Thoracic aorta (tissue), 2 donors: ENCODE results near the gene CACNA1I. TPM values are rescaled to one million over a fixed set of nuclear protein-coding genes. Genes with fewer than 3 reads are reported as not detected.

Source experiments
- ATAC-seq: fragments of 150-250 bp; one replicate; pipeline ENCODE4 v1.8.0; 2017; ENCODE audit warnings: low read depth; ENCODE audit not compliant: insufficient number of reproducible peaks, low FRiP score
- DNase-seq: peaks from one replicate; pipeline ENCODE4 v3.0.0-alpha.2; 2020; ENCODE audit warnings: low spot score
- H3K27ac ChIP-seq, 2 donors: fragments of 200-600 bp; sonication (generic); 1 replicate in 1 of 2; 2 replicates in 1 of 2; pipeline ENCODE4 v1.5.1; 2016; ENCODE audit warnings: mild to moderate bottlenecking in 2 of 2, moderate library complexity in 2 of 2
- H3K27me3 ChIP-seq: fragments of 200-600 bp; sonication (generic); replicated peaks from 2 replicates; pipeline ENCODE4 v1.6.0; 2016; ENCODE audit warnings: mild to moderate bottlenecking; ENCODE audit not compliant: insufficient read depth
- H3K36me3 ChIP-seq: fragments of 200-600 bp; sonication (generic); one replicate; pipeline ENCODE4 v1.5.1; 2016
- H3K4me1 ChIP-seq, 2 donors: fragments of 200-600 bp; sonication (generic); 1 replicate in 1 of 2; 2 replicates in 1 of 2; pipeline versions ENCODE4 v1.5.1 to v1.6.0; 2016; ENCODE audit warnings: low read depth in 2 of 2, mild to moderate bottlenecking in 1 of 2; ENCODE audit not compliant: control insufficient read depth in 1 of 2
- H3K4me3 ChIP-seq: fragments of 200-600 bp; sonication (generic); 2 replicates; pipeline ENCODE4 v1.5.1; 2016; ENCODE audit warnings: mild to moderate bottlenecking
- H3K9me3 ChIP-seq: fragments of 200-600 bp; sonication (generic); 2 replicates; pipeline ENCODE4 v1.5.1; 2016
- CTCF ChIP-seq: fragments of 200-600 bp; sonication (generic); IDR thresholded peaks from one replicate; pipeline ENCODE4 v1.5.1; 2019; ENCODE audit warnings: antibody characterized with exemption
- total RNA-seq, 2 donors: library from RNA; depleted of rRNA; stranded (reverse); fragments of >200 nt; gene quantifications; one replicate each; pipeline versions ENCODE4 v1.1.0 to v1.2.3, GENCODE V29; 2016

The CACNA1I gene
- total RNA-seq, 2 donors from 2014 or later: 0.14 to 0.21 TPM

GRCh38 chr22:39567135-39567946, 3.2 kb upstream of the CACNA1I start:
- no peak overlapping the region for H3K4me3 ChIP-seq
- no peak for TF ChIP-seq CTCF
- ATAC-seq (no peak), DNase-seq (no peak)
- H3K4me1 ChIP-seq: no peaks in the 10 kb centered on the region
- no peaks in the 10 kb centered on the region for H3K27me3 ChIP-seq
- no peaks in the 10 kb centered on the region for H3K36me3 ChIP-seq
- no peak overlapping the region for H3K27ac ChIP-seq
- H3K9me3 ChIP-seq: no peaks in the 10 kb centered on the region

GRCh38 chr22:39568278-39568981, 2.1 kb upstream of the CACNA1I start:
- no peak for DNase-seq
- Histone ChIP-seq H3K27ac (no peak overlapping the region), H3K4me1 (no peaks in the 10 kb centered on the region)

GRCh38 chr22:39569066-39569465, 1.5 kb upstream of the CACNA1I start:
- Histone ChIP-seq H3K4me3 (no peak overlapping the region), H3K4me1 (no peaks in the 10 kb centered on the region), H3K27me3 (no peaks in the 10 kb centered on the region), H3K9me3 (no peaks in the 10 kb centered on the region), H3K36me3 (no peaks in the 10 kb centered on the region), H3K27ac (no peak overlapping the region)
- TF ChIP-seq CTCF: no peak
- DNase-seq (no peak), ATAC-seq (no peak)

More at GRCh38 chr22:39568278-39568981, 2.1 kb upstream of the CACNA1I start:
- TF ChIP-seq CTCF: no peak
- H3K4me3 ChIP-seq: no peak overlapping the region
- no peaks in the 10 kb centered on the region for H3K9me3 ChIP-seq
- no peaks in the 10 kb centered on the region for H3K36me3 ChIP-seq
- no peaks in the 10 kb centered on the region for H3K27me3 ChIP-seq
- no peak for ATAC-seq

- Histone ChIP-seq H3K4me3 (no peak overlapping the region), H3K27ac (no peak overlapping the region), H3K36me3 (no peaks in the 10 kb centered on the region), H3K27me3 (no peaks in the 10 kb centered on the region), H3K9me3 (no peaks in the 10 kb centered on the region), H3K4me1 (no peaks in the 10 kb centered on the region)
- TF ChIP-seq CTCF: no peak
- no peak for DNase-seq
- no peak for ATAC-seq
These were observed 327 bp upstream of the CACNA1I start for GRCh38 chr22:39570226-39570625.

GRCh38 chr22:39571538-39571937, 985 bp downstream of the CACNA1I start:
- no peaks in the 10 kb centered on the region for H3K27me3 ChIP-seq

More at GRCh38 chr22:39571538-39571937, 985 bp downstream of the CACNA1I start:
- DNase-seq (no peak), ATAC-seq (no peak)
- Histone ChIP-seq H3K36me3 (no peaks in the 10 kb centered on the region), H3K9me3 (no peaks in the 10 kb centered on the region), H3K4me3 (no peak overlapping the region), H3K4me1 (no peaks in the 10 kb centered on the region), H3K27ac (no peak overlapping the region)
- no peak for TF ChIP-seq CTCF
